GM21360 (cell line): ENCODE measurements around the gene ITFG1.
"Not testable (repeated sequence)": the region's sequence is repeated elsewhere in the genome, so short reads cannot be mapped to it uniquely, and the experiment has no call there.

Source experiments
- ATAC-seq: cut with Tn5 transposase; IDR thresholded peaks from one replicate; pipeline ENCODE4 v1.9.1; 2021; ENCODE audit warnings: mild to moderate bottlenecking, moderate library complexity; ENCODE audit not compliant: unreplicated experiment

Gene ITFG1

GRCh38 chr16:47426806-47427205 lies 34.1 kb downstream of the ITFG1 start:
- ATAC-seq: no peak

- no peak for ATAC-seq
These were observed 36.0 kb downstream of the ITFG1 start for GRCh38 chr16:47424846-47425245.

- ATAC-seq: no peak
These were observed 44.0 kb downstream of the ITFG1 start for GRCh38 chr16:47416869-47417268.

GRCh38 chr16:47413041-47413440 lies 47.8 kb downstream of the ITFG1 start:
- no peak for ATAC-seq

GRCh38 chr16:47408491-47408890 lies 52.4 kb downstream of the ITFG1 start:
- ATAC-seq: no peak

- no peak for ATAC-seq
These were observed 64.9 kb downstream of the ITFG1 start for GRCh38 chr16:47395733-47396498.

GRCh38 chr16:47392081-47392480 lies 68.8 kb downstream of the ITFG1 start:
- ATAC-seq: peak; percentile 82

- no peak for ATAC-seq
These were observed 72.2 kb downstream of the ITFG1 start for GRCh38 chr16:47388705-47389104.

GRCh38 chr16:47387026-47387734 lies 73.7 kb downstream of the ITFG1 start:
- ATAC-seq: no peak

- ATAC-seq: no peak
These were observed 74.6 kb downstream of the ITFG1 start for GRCh38 chr16:47386201-47386718.

- ATAC-seq: no peak
These were observed 78.5 kb downstream of the ITFG1 start for GRCh38 chr16:47382362-47382761.

- ATAC-seq: no peak
These were observed 83.7 kb downstream of the ITFG1 start for GRCh38 chr16:47377154-47377553.

- no peak for ATAC-seq
These were observed 85.4 kb downstream of the ITFG1 start for GRCh38 chr16:47375423-47375822.

- no peak for ATAC-seq
These were observed 86.2 kb downstream of the ITFG1 start for GRCh38 chr16:47374629-47375028.

- ATAC-seq: no peak
These were observed 89.4 kb downstream of the ITFG1 start for GRCh38 chr16:47371271-47372014.

- no peak for ATAC-seq
These were observed 90.3 kb downstream of the ITFG1 start for GRCh38 chr16:47370536-47370935.

- ATAC-seq: no peak
These were observed 94.6 kb downstream of the ITFG1 start for GRCh38 chr16:47366228-47366627.

- no peak for ATAC-seq
These were observed 97.1 kb downstream of the ITFG1 start for GRCh38 chr16:47363761-47364160.

- no peak for ATAC-seq
These were observed 101.4 kb downstream of the ITFG1 start for GRCh38 chr16:47359478-47359877.

- ATAC-seq: no peak
These were observed 102.0 kb downstream of the ITFG1 start for GRCh38 chr16:47358816-47359215.

- not testable (repeated sequence) for ATAC-seq
These were observed 111.8 kb downstream of the ITFG1 start for GRCh38 chr16:47349029-47349428.
